C4-2B (cell line): ENCODE results near the gene NAA80.

ENCODE experiments used
- H3K27ac ChIP-seq: fragments of 450-650 bp; 2 replicates; pipeline ENCODE4 v1.5.1; 2017
- ZFX ChIP-seq: fragments of 450-650 bp; IDR thresholded peaks from 2 replicates; pipeline ENCODE4 v1.6.1; 2017
- TF ChIP-seq, protein P1 (sequence below): fragments of 450-650 bp; conservative IDR thresholded peaks from 2 replicates; pipeline ENCODE4 v1.5.1; 2017; ENCODE audit warnings: mild to moderate bottlenecking

The NAA80 gene

DNA sequence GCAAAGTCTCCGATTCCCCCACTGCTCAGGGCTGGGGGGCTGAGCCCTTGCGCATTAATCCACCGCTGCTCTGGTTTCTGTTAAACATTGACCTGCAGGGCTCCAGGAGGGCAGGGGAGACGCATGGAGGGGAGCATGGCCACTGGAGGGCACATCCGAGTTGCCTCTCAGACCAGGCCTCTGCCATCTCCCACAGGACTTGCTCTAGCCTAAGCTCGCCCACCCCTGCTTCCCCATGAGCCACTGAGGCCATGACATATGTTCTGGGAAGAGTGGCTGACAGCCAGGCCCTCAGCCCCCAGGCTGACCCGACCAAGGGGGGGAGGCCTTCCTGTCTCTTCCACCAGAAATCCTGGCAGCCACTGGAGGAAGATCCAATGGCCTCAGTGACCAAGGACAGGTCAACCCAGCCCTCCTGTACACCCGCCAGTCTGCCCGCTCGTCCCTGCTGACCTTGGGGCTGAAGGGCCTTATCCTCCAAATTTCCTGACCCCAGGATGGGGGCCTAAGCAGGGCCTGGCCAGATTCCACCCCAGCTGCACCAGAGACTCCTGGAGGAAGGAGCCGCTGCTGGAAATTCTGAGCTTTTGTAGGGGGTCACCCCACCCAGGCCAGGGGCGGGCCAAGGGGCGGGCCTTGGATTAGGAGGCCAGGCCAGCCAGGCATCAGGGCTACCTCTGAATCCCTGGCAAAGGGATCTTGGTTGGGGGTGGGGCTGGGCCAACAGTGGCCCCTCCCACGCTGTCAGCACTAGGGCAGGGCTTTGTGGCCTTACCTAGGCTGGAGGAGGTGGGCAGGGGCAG lies 4.0 kb upstream of the NAA80 start, which contains the start of gene HYAL1:
TSS of gene HYAL1 (minus strand) at position 562 of the 803 bp plus-strand sequence. CDS start 618 bp downstream, outside the sequence.
- H3K27ac ChIP-seq, result peak within 1 kb of the TSS; percentile 17

DNA sequence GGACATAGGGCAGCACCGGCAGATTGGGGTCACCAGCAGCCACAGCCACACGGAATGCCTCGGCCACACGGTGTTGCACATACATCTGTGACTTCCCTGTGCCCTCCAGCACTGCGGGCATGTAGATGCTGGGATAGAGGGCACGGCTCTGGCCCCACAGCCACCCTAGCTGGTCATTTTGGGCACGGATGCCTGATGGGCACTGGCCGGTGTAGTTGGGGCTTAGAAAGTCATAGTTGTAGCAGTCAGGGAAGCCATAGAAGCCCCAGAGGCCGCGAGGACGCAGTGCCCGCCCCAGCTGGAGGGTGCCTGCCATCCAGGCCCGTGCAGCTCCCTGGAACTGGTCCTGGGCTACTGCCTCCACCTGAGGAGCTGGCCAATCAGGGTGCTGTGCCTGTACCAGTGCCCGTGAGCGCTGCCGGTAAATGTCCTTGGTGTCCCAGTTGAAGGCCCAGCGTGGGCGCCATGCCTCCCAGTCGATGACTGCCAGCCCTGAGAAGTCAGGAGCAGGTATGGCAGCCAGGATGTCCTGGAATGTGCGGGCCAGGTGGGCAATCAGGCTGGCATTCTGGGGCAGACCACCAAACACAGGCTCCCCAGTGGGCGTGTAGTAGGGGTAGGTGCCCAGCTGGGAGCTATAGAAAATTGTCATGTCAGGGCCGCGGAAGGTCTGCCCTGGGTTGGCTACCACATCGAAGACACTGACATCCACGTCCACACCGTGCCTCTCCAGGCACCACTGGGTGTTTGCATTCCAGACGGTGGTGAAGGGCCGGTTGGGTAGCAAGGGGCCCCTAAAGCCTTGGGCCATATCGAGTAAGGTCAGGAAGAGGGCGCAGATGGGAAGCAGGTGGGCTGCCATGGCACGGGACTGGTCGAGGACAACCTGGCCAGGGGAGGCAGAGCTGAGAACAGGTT lies 3.1 kb upstream of the NAA80 start:
- TF ChIP-seq, protein P1, sequence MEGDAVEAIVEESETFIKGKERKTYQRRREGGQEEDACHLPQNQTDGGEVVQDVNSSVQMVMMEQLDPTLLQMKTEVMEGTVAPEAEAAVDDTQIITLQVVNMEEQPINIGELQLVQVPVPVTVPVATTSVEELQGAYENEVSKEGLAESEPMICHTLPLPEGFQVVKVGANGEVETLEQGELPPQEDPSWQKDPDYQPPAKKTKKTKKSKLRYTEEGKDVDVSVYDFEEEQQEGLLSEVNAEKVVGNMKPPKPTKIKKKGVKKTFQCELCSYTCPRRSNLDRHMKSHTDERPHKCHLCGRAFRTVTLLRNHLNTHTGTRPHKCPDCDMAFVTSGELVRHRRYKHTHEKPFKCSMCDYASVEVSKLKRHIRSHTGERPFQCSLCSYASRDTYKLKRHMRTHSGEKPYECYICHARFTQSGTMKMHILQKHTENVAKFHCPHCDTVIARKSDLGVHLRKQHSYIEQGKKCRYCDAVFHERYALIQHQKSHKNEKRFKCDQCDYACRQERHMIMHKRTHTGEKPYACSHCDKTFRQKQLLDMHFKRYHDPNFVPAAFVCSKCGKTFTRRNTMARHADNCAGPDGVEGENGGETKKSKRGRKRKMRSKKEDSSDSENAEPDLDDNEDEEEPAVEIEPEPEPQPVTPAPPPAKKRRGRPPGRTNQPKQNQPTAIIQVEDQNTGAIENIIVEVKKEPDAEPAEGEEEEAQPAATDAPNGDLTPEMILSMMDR, result no peak
- no peak for TF ChIP-seq ZFX
- peak overlapping the region; percentile 17; the same call in 1 of the 2 replicates for H3K27ac ChIP-seq

More for the DNA sequence above, 4.0 kb upstream of the NAA80 start, which contains the start of gene HYAL1:
- TF ChIP-seq, protein P1, result no peak
- no peak for TF ChIP-seq ZFX

DNA sequence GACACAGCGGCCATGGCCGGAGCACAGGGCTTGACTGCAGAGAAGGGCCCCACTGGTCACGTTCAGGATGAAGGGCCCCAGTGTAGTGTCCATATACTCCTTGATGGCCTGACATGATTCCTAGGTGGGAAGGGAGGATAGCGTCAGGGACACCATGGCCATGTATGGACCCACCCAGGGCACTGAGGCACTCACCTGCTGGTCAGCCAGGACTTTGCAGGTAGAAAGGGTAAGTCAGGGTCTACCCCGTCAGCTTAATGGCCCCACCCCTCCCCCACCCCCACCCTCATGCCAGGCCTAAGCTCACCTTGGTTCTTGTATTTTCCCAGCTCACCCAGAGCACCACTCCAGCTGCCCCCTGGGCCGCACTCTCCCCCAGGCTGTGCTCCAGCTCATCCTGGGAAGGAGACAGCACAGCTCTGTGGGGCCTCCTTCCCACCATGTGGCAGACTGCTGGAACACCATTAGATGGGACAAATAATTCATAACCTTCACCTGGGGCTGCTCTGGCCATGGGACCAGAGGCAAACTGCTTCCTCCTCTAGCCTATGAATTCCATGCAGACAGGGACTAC lies 1.6 kb upstream of the NAA80 start:
- TF ChIP-seq, protein P1, result no peak
- no peak for TF ChIP-seq ZFX
- peak overlapping the region; percentile 83 for H3K27ac ChIP-seq

DNA sequence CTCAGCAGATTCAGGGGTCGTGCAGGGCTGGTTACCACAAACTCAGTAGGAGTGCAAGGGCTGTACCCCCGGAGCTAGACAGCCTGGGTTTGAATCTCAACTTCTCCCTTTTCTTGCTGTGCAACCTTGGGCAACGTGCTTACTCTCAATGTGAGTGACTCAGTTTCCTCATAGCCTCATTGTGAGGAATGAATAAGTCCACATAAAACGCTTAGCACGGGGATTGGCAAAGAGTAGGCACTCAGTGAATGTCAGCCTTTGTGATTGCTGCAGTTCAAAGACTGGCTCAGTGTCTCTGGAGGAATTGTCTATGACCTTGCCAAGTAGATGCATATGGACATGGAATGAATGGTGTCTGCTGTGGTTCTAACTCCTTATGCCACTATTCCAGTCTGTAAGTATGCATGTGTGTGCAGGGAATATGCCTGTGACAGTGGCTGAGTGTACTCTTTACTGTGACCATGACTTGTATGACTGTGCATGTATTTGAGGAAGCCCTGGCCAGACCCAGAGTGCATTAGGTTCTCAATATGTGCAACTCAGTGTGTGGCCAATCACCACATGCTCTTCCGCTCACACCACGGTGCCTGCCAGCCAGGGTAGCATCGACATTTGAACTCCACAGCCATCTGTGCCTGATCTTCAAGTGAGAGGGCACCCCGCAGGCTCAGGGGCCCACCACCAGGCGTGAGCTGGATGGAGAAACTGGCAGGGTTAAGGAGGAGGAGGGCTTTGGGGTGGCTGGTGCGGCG lies 900 bp upstream of the NAA80 start:
- H3K27ac ChIP-seq, result peak overlapping the region; percentile 83
- TF ChIP-seq ZFX, result peak; percentile 23; the same call in 1 of the 2 replicates
- TF ChIP-seq, protein P1, result no peak

DNA sequence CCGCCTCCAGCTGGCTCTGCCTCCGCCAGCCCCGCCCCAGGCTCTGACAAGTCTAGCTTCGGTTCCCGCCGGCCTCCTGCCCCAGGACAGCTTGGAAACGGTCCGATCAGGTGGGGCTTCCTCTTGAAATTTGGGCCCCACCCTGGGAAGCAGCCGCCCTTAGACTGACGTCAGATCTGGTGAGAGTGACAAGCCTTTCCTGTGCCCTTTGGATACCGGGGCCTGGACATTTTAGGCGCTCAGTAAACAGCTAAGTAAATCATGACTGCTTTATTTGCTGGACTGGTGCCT lies 378 bp upstream of the NAA80 start:
- TF ChIP-seq, protein P1, result no peak
- TF ChIP-seq ZFX, result no peak
- H3K27ac ChIP-seq, result peak overlapping the region; percentile 83

DNA sequence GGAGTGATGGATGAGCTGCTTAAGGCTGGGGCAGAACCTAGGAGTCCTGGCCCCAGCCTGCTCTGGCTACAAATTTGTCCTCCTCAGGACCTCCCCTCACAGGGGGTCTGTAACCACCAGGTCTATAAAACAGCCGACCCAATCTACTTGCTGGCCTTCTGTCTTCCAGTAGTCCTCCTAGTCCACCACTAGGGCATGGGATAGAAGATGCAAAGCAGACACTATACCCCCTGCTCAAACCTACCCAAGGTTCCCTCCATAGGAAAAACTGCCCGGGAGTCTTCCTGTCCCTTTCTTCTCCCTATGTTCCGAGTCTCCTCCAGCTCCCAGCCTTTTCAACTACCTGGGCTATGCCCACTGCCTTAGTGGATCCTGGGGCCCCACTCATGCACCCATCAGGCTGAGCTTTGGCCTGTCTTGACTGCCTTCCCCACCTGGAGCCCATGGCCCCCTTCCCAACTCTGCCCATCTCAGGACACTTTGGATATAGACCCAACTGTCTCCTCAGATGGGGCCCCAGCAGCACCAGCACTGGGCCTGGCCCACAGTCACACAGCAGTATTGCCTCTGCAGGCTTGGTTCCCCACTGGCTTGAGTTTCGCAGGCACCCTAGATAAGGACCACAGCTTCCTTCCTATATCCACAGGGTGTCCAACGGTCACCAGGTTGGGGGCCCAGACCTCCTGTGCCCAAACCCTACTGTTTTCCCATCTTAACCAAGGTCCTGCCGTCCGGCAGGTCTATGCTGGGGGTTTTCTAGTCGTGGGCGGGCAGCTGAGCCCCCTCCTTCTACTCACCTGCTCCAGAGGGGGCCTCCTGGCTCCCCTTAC lies 1.1 kb downstream of the NAA80 start:
- H3K27ac ChIP-seq, result peak overlapping the region; percentile 83
- TF ChIP-seq ZFX, result no peak
- TF ChIP-seq, protein P1, result no peak; the same call in 1 of the 2 replicates
